ENCODE results near the gene DNAJC7. TPM values are rescaled to one million over a fixed set of nuclear protein-coding genes. Genes with fewer than 3 reads are reported as not detected.

The DNAJC7 gene
- total and polyA plus RNA-seq, 9 of the 15 experiments (the other 6 are each of a cell fraction or from before 2014, with no cell fraction given) = 85.8 to 262 (median 157) TPM

GRCh38 chr17:42016941-42017865 is at the start of gene DNAJC7 (continued):
- TF ChIP-seq ZNF740 (CRISPR knock-in tag; IDR thresholded peaks at IDR 0.05) (peak; percentile 98), ZNF740 (tag; IDR thresholded peaks at IDR 0.05) (peak in 1 of 2 experiments; percentile 93; a peak in 2 of 4 replicates), CTBP1 (IDR thresholded peaks at IDR 0.05; ENCODE audit: borderline replicate concordance) (peak; percentile 64; the same call in 1 of the 2 replicates), POLR2B (IDR thresholded peaks at IDR 0.05; ENCODE audit: low read depth, partially characterized antibody) (peak; percentile 84), ZEB2 (IDR thresholded peaks at IDR 0.05) (peak; percentile 36; the same call in 1 of the 2 replicates), CEBPB (tag; IDR thresholded peaks at IDR 0.05) (no peak), CHD1 (IDR thresholded peaks at IDR 0.05; ENCODE audit: low read length) (peak; percentile 91), BDP1 (IDR thresholded peaks at IDR 0.05; ENCODE audit: insufficient read depth, insufficient read length) (no peak), JUN (IDR thresholded peaks at IDR 0.05; ENCODE audit: borderline replicate concordance, low read depth, low read length) (0 out of 2 replicates have a peak, but pooled peaks have one; percentile 36), JUN (CRISPR knock-in tag; IDR thresholded peaks at IDR 0.05; ENCODE audit: borderline replicate concordance) (no peak), MBD2 (IDR thresholded peaks at IDR 0.05; ENCODE audit: borderline replicate concordance, low read depth) (peak; percentile 65; the same call in 1 of the 2 replicates), SMARCA5 (IDR thresholded peaks at IDR 0.05) (0 out of 2 replicates have a peak, but pooled peaks have one; percentile 13), GABPA (tag; conservative IDR thresholded peaks at IDR 0.05; ENCODE audit: low read depth) (peak; percentile 97), NR2C1 (IDR thresholded peaks at IDR 0.05) (peak; percentile 81), NR2C1 (tag; IDR thresholded peaks at IDR 0.05) (peak; percentile 67), ZNF584 (CRISPR knock-in tag; IDR thresholded peaks at IDR 0.05; ENCODE audit: low read depth) (no peak), ZSCAN32 (CRISPR knock-in tag; IDR thresholded peaks at IDR 0.05) (no peak), TGIF2 (CRISPR knock-in tag; IDR thresholded peaks at IDR 0.05) (no peak), POLR2G (IDR thresholded peaks at IDR 0.05; ENCODE audit: low read depth, low read length) (peak; percentile 98), IRF1 (CRISPR knock-in tag; IDR thresholded peaks at IDR 0.05; ENCODE audit: borderline replicate concordance) (no peak), E2F8 (IDR thresholded peaks at IDR 0.05; ENCODE audit: low read depth, partially characterized antibody) (peak; percentile 35), BRD9 (IDR thresholded peaks at IDR 0.05; ENCODE audit: low read depth, partially characterized antibody) (peak; percentile 79), MYC (IDR thresholded peaks at IDR 0.05; ENCODE audit: low read depth, low read length) (peak; percentile 68; the same call in 1 of the 2 replicates), MYC (CRISPR knock-in tag; IDR thresholded peaks at IDR 0.05; ENCODE audit: borderline replicate concordance, low read depth) (no peak), CBFB (CRISPR knock-in tag; IDR thresholded peaks at IDR 0.05) (0 out of 2 replicates have a peak, but pooled peaks have one; percentile 19)
